Suprapubic skin (tissue), 4 donors: ENCODE data around the gene NR2C1. TPM values are rescaled to one million over a fixed set of nuclear protein-coding genes. Genes with fewer than 3 reads are reported as not detected.
"Not testable (repeated sequence)": the region's sequence is repeated elsewhere in the genome, so short reads cannot be mapped to it uniquely, and the experiment has no call there.

Experiments
- DNase-seq, 2 donors: peaks; one replicate each; pipeline ENCODE4 v3.0.0-alpha.2; 2019; ENCODE audit warnings: low spot score in 2 of 2
- H3K27ac ChIP-seq: fragments of 200-600 bp; sonication (generic); one replicate; pipeline ENCODE4 v1.5.1; 2019
- H3K27me3 ChIP-seq: fragments of 200-600 bp; sonication (generic); one replicate; pipeline ENCODE4 v1.5.1; 2019
- H3K36me3 ChIP-seq: fragments of 200-600 bp; sonication (generic); one replicate; pipeline ENCODE4 v1.5.1; 2019
- H3K4me1 ChIP-seq: fragments of 200-600 bp; sonication (generic); one replicate; pipeline ENCODE4 v1.5.1; 2019
- H3K4me3 ChIP-seq: fragments of 200-600 bp; sonication (generic); one replicate; pipeline ENCODE4 v1.5.1; 2019; ENCODE audit warnings: mild to moderate bottlenecking
- H3K9me3 ChIP-seq: fragments of 200-600 bp; sonication (generic); one replicate; pipeline ENCODE4 v1.5.1; 2019
- CTCF ChIP-seq, 2 donors: fragments of 200-600 bp in 1 of 2; fragments of 450-650 bp in 1 of 2; sonication (generic) in 1 of 2; IDR thresholded peaks; one replicate each; pipeline ENCODE4 v1.5.1; 2016 to 2019; ENCODE audit warnings: antibody characterized with exemption in 2 of 2, mild to moderate bottlenecking in 1 of 2, moderate library complexity in 1 of 2
- EP300 ChIP-seq: sonication (generic); formaldehyde crosslinking; IDR thresholded peaks from one replicate; pipeline ENCODE4 v1.6.1; 2017; ENCODE audit warnings: antibody characterized with exemption
- POLR2A ChIP-seq, 2 donors: fragments of 450-650 bp; IDR thresholded peaks; one replicate each; pipeline ENCODE4 v1.6.1; 2017; ENCODE audit warnings: antibody characterized with exemption in 2 of 2, mild to moderate bottlenecking in 2 of 2, moderate library complexity in 2 of 2
- POLR2AphosphoS5 ChIP-seq, 3 donors: sonication (generic); formaldehyde crosslinking; IDR thresholded peaks; one replicate each; pipeline ENCODE4 v1.6.1; 2017; ENCODE audit warnings: antibody characterized with exemption in 3 of 3
- WGBS: methylation state at CpG from one replicate; pipeline ENCODE4 v1.1.5; 2018; 5-methylcytosine and 5-hydroxymethylcytosine counted together
- total RNA-seq, 4 donors: library from RNA; depleted of rRNA; stranded (reverse); fragments of >200 nt; gene quantifications; one replicate each; pipeline ENCODE4 v1.1.0, GENCODE V29; 2016

Gene NR2C1
- total RNA-seq, 4 donors from 2014 or later = 24.1 to 81.1 (median 29.4) TPM

- H3K4me1 ChIP-seq = no peaks in the 10 kb centered on the region
- DNase-seq = no peak
- no peak overlapping the region for H3K4me3 ChIP-seq
- H3K36me3 ChIP-seq = peaks cover 29% of the 10 kb centered on the region
- 97% methylated on average over 4 of the region's 4 CpGs for WGBS
- no peak overlapping the region for H3K27ac ChIP-seq
- TF ChIP-seq EP300 (no peak), POLR2AphosphoS5 (IDR thresholded peaks at IDR 0.05) (no peak), POLR2A (IDR thresholded peaks at IDR 0.05) (no peak), CTCF (IDR thresholded peaks at IDR 0.05) (no peak)
- H3K27me3 ChIP-seq = no peaks in the 10 kb centered on the region
- no peaks in the 10 kb centered on the region for H3K9me3 ChIP-seq
Measured at GRCh38 chr12:95099270-95099790, 25.9 kb upstream of the NR2C1 start.

GRCh38 chr12:95096852-95097251, 23.4 kb upstream of the NR2C1 start:
- DNase-seq = no peak
- no peaks in the 10 kb centered on the region for H3K4me1 ChIP-seq
- H3K4me3 ChIP-seq = no peak overlapping the region
- H3K9me3 ChIP-seq = no peaks in the 10 kb centered on the region
- peaks cover 31% of the 10 kb centered on the region for H3K36me3 ChIP-seq
- TF ChIP-seq CTCF (IDR thresholded peaks at IDR 0.05) (no peak), EP300 (no peak), POLR2A (IDR thresholded peaks at IDR 0.05) (no peak), POLR2AphosphoS5 (IDR thresholded peaks at IDR 0.05) (no peak)
- no peaks in the 10 kb centered on the region for H3K27me3 ChIP-seq
- no peak overlapping the region for H3K27ac ChIP-seq
- WGBS = 55% methylated on average over 3 of the region's 3 CpGs

- H3K27me3 ChIP-seq = no peaks in the 10 kb centered on the region
- no peak overlapping the region for H3K4me3 ChIP-seq
- WGBS = 75% methylated on average over 2 of the region's 2 CpGs
- no peaks in the 10 kb centered on the region for H3K9me3 ChIP-seq
- no peaks in the 10 kb centered on the region for H3K4me1 ChIP-seq
- no peak for TF ChIP-seq POLR2A (IDR thresholded peaks at IDR 0.05)
- no peak for TF ChIP-seq POLR2AphosphoS5 (IDR thresholded peaks at IDR 0.05)
- TF ChIP-seq EP300 = no peak
- TF ChIP-seq CTCF (IDR thresholded peaks at IDR 0.05) = no peak
- DNase-seq = no peak
- H3K27ac ChIP-seq = no peak overlapping the region
- H3K36me3 ChIP-seq = peaks cover 33% of the 10 kb centered on the region
Measured at GRCh38 chr12:95096378-95096777, 23.0 kb upstream of the NR2C1 start.

GRCh38 chr12:95095866-95096265, 22.4 kb upstream of the NR2C1 start:
- not testable (repeated sequence) for H3K4me1 ChIP-seq, H3K9me3 ChIP-seq, H3K27me3 ChIP-seq, H3K4me3 ChIP-seq, H3K27ac ChIP-seq, DNase-seq
- peaks cover 37% of the 10 kb centered on the region for H3K36me3 ChIP-seq
- WGBS = 93% methylated on average over 2 of the region's 2 CpGs

GRCh38 chr12:95089462-95089861, 16.0 kb upstream of the NR2C1 start:
- no peaks in the 10 kb centered on the region for H3K27me3 ChIP-seq
- 85% methylated on average over 1 of the region's 1 CpG for WGBS
- no peak overlapping the region for H3K4me3 ChIP-seq
- H3K27ac ChIP-seq = no peak overlapping the region
- H3K36me3 ChIP-seq = peaks cover 44% of the 10 kb centered on the region
- TF ChIP-seq CTCF (IDR thresholded peaks at IDR 0.05) (no peak), EP300 (no peak), POLR2AphosphoS5 (IDR thresholded peaks at IDR 0.05) (no peak), POLR2A (IDR thresholded peaks at IDR 0.05) (no peak)
- no peaks in the 10 kb centered on the region for H3K9me3 ChIP-seq
- no peak for DNase-seq
- H3K4me1 ChIP-seq = no peaks in the 10 kb centered on the region

- H3K4me1 ChIP-seq = no peaks in the 10 kb centered on the region
- no peak overlapping the region for H3K27ac ChIP-seq
- no peak overlapping the region for H3K4me3 ChIP-seq
- no peak for DNase-seq
- no peaks in the 10 kb centered on the region for H3K9me3 ChIP-seq
- peaks cover 40% of the 10 kb centered on the region for H3K36me3 ChIP-seq
- no peaks in the 10 kb centered on the region for H3K27me3 ChIP-seq
- no peak for TF ChIP-seq POLR2A (IDR thresholded peaks at IDR 0.05)
- TF ChIP-seq CTCF (IDR thresholded peaks at IDR 0.05) = no peak
- no peak for TF ChIP-seq EP300
- no peak for TF ChIP-seq POLR2AphosphoS5 (IDR thresholded peaks at IDR 0.05)
- WGBS = 70% methylated on average over 3 of the region's 3 CpGs
Measured at GRCh38 chr12:95088379-95088778, 15.0 kb upstream of the NR2C1 start.
